GM19328 (cell line): ENCODE measurements around the gene RNF126.
A peak's percentile ranks its signal among the peaks of the same experiment; 100 is the strongest.
"Not testable (repeated sequence)": the region's sequence is repeated elsewhere in the genome, so short reads cannot be mapped to it uniquely, and the experiment has no call there.

Experiments used
- ATAC-seq: cut with Tn5 transposase; IDR thresholded peaks from one replicate; pipeline ENCODE4 v1.9.1; 2021; ENCODE audit warnings: mild to moderate bottlenecking, moderate library complexity; ENCODE audit not compliant: unreplicated experiment

The RNF126 gene

GRCh38 chr19:662962-663681 lies at the start of gene RNF126:
Gene RNF126 (minus strand): TSS chr19:663214. CDS start chr19:663121, 93 bp downstream.
- peak; percentile 64 for ATAC-seq

DNA sequence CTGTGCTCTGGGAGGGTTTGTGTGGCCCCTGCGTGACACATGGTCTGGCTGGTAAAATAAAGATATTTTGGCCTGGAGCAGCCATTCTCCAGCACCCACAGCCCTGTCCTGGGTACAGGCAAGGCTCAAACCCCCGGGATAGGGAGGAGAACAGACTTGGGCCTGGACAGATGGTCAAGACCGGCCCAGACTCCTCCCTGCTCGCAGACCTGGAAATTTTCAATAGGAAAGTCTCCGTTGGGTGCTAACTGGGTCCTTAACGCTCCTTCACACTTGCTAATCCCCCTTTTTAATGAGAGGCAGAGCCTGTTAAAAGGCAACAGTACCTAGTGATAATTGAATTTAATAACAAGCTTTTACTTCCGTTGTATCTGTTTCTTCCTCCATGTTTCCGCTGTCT lies 48.2 kb upstream of the RNF126 start:
- ATAC-seq, result no peak

- ATAC-seq, result no peak
Measured at GRCh38 chr19:710767-711166, 47.8 kb upstream of the RNF126 start.

DNA sequence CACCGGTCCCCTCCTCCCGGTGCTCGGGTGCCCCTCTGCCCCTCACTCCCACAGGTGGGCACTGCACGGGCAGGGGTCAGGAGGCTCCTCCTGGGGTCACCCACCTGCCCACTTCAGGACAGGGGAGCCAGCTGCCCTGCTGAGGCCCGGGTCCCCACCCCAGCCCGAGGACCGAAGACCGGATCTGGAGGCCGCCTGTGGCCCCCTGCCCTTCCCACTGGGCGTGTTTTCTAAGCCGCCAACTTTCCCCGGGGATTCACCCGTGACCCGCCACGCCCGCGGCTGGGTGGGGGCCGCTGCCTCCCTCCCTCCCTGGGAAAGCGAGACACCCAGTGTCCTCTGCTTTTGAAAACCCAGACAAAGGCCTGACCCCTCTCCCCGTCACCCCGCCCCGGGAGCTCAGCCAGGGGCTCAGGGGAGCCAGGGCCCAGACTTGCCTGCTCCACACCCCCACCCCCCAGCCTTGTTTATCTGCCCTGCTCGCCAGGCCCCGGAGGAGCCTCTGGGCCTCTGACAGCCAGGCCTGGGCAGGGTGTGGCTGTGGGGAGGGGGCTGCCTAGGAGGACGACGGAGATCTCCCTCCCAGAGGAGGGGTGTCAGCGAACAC lies 47.1 kb upstream of the RNF126 start:
- ATAC-seq, result no peak

DNA sequence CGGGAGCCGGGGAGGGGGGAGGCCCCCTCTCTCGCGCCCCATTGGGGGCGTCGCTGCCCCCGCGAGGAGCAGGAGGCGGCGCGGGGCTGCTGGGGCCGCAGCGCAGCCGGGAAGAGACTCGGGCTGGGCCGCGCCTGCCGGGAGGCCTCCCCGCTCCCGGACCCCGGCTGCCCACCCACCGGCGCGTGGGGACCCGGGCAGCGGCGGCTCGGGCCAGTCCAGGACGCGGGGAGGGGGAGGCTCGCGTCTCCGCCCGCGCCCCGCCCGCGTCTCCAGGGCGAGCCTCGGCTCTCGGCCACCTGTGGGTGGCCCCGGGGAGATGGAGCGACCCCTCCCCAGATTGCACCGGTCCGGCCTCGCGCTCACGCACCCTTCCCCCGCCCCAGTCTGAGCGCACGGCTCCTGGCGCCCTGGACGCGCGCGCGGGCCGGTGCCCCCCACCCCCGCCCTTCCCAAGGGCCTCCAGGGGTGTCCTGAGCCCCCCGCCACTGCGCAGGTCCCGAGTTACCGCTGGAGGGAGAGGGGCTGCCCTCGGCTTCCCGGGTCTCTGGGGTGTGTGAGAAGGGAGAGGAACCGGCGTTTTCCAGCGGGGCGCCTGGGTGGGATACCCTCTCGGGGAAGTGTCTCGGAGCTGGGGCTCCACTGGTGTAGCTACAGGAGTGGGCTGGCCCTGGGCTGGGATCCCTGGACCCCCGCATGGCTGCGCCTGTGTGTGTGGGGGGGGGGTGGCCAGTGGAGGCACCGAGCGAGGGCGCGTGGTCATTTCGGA lies 46.4 kb upstream of the RNF126 start:
- no peak for ATAC-seq

DNA sequence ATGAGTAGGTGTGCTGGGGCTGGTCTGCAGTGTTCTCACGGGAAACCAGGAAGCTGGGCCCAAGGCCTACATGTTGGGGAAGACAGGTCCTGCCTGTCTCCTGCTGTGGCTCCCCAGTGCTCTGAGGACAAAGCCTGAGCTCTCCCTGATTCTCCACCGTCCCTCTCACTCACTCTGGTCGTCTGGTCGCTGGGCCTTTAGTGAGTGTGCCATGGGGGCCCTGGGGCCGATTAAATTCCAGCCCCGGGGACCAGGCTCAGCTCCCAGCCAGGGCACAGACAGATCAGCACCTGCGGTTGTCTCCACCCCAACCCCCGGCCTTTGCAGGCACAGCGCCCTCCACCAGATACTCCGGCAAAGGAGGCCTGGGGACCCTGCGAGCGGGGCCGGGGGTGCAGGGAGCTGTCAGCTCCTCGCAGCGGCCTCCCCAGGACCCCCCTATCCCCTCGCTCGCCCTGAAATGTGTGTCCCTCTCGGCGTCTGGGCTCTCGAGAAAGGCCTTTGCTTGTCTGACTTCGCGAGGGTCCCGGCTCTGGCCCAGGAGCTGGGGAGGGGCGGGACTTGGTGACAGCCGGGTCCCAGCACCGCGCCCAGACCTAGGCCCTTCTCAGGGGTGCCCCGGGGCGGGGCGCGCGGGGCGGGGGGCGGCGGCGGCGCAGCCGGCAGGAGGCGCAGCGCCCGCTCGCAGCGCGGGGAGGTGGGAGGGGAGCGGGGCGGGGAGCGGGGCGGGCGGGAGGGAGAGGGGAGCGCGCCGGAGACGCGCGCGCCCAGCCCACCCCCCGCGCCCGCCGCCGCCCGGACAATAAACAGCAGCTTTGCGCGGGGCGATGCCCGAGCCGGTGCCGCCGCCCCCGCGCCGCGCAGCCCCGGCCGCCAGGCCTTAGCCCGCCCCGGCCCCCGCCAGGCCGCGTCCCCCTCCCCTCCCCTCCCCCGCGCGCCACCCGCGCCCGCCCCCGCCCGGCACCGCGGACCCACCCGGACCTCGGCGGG lies 45.4 kb upstream of the RNF126 start, which contains the start of gene PALM:
Gene PALM (plus strand): TSS at position 782 of the 990 bp plus-strand sequence. CDS start 212 bp downstream, outside the sequence.
- ATAC-seq, result no peak

DNA sequence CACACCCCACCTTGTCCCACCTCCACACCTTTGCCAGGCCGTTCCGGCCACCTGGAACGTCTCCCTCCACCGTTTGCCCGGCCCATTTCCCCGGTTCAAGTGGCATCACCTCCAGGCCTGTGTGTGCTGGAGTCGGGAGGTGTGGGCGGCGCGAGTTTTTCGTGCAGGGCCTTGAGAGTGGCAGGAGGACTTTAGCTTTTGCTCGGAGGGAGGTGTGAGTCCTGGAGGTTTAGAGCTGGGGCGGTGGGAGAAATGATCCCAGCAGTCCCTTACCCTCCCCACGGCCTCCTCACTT lies 41.4 kb upstream of the RNF126 start:
- no peak for ATAC-seq

- ATAC-seq, result no peak
Measured at GRCh38 chr19:703651-704446, 40.8 kb upstream of the RNF126 start.

DNA sequence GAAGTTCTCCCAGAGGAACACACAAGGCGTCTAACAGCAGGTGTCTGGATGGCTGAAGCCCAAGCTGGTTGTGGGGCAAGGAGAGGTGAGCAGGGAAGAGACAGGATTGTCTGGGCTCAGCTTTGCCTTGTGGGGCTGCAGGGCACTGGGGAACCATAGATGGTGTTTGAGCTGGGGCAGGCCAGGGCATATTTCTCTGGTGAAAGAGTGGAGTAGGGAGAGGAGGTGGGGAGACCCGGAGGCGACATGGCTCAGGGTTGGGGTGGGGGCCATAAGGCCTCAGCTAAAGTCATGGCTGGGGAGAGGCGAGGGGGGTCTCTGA lies 40.3 kb upstream of the RNF126 start:
- ATAC-seq, result no peak

DNA sequence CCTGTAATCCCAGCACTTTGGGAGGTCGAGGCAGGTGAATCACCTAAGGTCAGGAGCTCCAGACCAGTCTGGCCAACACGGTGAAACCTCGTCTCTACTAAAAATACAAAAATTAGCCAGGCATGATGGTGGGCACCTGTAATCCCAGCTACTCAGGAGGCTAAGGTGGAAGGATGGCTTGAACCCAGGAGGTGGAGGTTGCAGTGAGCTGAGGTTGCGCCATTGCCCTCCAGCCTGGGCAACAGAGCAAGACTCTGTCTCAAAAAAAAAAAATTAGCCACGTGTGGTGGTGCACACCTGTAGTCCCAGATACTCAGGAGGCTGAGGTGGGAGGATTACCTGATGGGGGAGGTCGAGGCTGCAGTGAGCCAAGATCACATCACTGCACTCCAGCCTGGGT lies 39.8 kb upstream of the RNF126 start:
- ATAC-seq, result not testable (repeated sequence)

DNA sequence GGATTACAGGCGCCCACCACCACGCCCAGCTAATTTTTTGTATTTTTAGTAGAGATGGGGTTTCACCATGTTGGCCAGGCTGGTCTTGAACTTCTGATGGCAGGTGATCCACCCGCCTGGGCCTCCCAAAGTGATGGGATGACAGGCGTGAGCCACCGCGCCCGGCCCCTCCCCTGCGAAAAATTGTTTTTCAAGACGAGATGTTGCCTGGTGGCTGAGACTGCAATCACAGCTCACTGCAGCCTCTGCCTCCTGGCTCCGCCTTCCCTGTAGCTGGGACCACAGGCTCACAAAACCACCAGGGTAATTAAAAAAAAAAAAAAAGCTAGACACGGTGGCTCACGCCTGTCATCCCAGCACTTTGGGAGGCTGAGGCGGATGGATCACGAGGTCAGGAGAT lies 36.9 kb upstream of the RNF126 start:
- not testable (repeated sequence) for ATAC-seq

GRCh38 chr19:698529-698928 lies 35.5 kb upstream of the RNF126 start:
- not testable (repeated sequence) for ATAC-seq

- ATAC-seq, result no peak
Measured at GRCh38 chr19:695352-695949, 32.4 kb upstream of the RNF126 start, which contains the start of gene PRSS57. Gene PRSS57 (minus strand): TSS chr19:695452. CDS start chr19:695430, 22 bp downstream.

- no peak for ATAC-seq
Measured at GRCh38 chr19:694481-695351, 31.7 kb upstream of the RNF126 start.

DNA sequence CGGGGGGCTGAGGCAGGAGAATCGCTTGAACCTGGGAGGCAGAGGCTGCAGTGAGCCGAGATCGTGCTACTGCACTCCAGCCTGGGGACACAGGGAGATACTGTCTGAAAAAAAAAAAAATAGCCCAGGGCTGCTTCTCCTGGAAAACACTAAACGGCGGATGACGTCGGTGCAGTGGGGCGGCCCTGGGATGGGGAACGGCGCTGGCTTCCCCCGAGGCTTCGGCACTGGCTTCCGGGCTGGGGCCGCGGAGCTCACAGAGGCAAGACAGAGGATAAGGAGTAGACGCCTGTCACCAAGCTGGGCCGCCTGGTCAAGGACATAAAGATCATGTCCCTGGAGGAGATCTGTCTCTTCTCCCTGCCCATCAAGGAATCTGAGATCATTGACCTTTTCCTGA lies 27.2 kb upstream of the RNF126 start:
- ATAC-seq, result no peak

- ATAC-seq, result no peak
Measured at GRCh38 chr19:688992-689391, 26.0 kb upstream of the RNF126 start.

DNA sequence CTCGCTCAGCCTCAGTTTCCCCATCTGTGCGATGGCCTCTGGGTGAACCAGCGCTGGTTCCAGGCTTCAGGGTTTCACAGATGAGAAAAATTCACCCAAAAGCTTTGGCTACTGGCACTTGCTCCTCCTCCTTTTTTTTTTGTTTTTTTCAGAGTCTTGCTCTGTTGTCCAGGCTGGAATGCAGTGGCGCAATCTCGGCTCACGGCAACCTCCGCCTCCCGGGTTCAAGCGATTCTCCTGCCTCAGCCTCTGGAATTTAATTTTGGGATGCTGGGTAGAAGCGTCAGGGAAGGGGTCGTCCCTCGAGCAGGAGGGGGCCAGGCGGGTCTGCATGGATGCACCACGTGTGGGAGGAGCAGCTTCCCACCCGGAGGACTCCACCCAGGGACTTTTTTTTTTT lies 25.2 kb upstream of the RNF126 start:
- no peak for ATAC-seq

DNA sequence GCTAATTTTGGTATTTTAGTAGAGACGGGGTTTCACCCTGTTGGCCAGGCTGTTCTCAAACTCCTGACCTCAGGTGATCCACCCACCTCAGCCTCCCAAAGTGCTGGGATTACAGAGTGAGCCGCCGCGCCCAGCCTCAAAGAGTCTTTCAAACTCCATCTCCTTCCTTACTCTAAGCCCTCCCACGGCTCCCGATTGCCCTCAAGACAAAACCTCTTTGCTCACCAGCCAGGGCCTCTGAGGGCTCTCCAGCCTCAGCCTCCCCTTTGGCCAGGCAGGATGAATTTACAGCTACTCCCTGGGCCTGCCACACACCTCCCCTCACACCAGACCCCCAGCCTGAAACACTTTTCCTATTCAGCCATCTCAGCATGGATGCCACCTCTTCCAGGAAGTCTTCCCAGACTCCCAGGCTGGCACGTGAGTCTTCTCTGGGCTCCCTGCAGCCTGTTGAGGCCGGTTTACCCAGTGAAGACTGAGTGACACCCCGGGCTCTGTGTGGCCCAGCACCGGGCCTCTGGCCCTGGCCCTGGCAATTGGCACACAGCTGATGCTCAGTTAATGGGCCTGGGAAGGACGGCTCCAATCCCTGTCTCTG lies 24.7 kb upstream of the RNF126 start:
- ATAC-seq, result no peak
